C4-2B (cell line): ENCODE results near the gene TMC2.

Experiments
- H3K27ac ChIP-seq: fragments of 450-650 bp; 2 replicates; pipeline ENCODE4 v1.5.1; 2017
- ZFX ChIP-seq: fragments of 450-650 bp; IDR thresholded peaks from 2 replicates; pipeline ENCODE4 v1.6.1; 2017
- TF ChIP-seq, protein P1 (sequence below): fragments of 450-650 bp; conservative IDR thresholded peaks from 2 replicates; pipeline ENCODE4 v1.5.1; 2017; ENCODE audit warnings: mild to moderate bottlenecking

TMC2 gene

DNA sequence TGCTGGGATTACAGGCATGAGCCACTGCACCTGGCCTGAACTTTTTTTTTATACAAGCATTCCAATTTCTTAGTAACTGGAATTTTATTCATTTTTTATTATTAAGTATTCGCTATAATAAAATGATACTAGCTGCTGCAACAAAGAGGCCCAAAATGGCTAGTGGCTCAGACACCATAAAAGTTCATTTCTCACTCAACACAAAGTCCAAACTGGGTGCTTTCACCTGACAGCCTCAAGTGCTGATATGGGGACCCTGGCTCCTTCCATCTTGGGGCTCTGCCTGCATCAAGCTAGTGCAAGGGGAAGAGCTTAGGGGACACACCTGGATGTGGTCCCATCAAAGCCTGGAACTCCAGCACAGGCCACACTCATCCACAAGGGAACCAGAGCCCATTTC, 103.9 kb downstream of the TMC2 start:
- H3K27ac ChIP-seq, result no peak overlapping the region
- no peak for TF ChIP-seq ZFX
- TF ChIP-seq, protein P1, sequence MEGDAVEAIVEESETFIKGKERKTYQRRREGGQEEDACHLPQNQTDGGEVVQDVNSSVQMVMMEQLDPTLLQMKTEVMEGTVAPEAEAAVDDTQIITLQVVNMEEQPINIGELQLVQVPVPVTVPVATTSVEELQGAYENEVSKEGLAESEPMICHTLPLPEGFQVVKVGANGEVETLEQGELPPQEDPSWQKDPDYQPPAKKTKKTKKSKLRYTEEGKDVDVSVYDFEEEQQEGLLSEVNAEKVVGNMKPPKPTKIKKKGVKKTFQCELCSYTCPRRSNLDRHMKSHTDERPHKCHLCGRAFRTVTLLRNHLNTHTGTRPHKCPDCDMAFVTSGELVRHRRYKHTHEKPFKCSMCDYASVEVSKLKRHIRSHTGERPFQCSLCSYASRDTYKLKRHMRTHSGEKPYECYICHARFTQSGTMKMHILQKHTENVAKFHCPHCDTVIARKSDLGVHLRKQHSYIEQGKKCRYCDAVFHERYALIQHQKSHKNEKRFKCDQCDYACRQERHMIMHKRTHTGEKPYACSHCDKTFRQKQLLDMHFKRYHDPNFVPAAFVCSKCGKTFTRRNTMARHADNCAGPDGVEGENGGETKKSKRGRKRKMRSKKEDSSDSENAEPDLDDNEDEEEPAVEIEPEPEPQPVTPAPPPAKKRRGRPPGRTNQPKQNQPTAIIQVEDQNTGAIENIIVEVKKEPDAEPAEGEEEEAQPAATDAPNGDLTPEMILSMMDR, result no peak

DNA sequence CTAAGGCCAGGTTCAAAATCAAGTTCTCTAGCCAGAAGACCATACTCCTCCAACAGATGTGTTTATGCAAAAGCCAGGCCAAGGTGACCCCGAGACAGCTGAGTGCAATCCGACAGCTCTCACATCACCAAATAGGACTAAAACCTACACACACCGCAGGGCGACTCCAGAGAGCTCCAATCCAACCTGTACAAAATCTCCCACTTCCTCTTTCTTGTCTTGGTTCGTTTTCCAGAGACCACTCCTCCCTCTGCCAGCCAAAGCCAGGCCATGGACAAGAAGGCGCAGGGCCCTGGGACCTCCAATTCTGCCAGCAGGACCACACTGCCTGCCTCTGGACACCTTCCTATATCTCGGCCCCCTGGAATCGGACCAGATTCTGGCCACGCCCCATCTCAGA, 104.5 kb downstream of the TMC2 start:
- TF ChIP-seq ZFX, result no peak
- TF ChIP-seq, protein P1, result no peak
- H3K27ac ChIP-seq, result no peak overlapping the region

DNA sequence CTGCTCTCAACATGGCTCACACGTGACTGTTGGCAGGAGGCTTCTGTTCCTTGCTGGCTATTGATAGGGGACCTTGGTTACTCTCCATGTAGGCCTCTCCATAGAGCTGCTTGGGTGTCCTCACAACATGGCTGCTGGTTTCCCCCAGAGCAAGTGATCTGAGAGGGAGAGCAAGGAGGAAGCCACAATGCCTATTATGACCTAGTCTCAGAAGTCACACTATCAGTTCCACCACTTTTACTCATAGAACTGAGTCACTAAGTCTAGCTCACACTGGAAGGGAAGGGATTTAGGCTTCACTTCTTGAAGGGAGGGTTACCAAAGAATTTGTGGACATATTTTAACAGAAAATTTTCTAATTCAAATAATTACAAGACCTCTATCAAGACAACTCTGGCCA, 107.3 kb downstream of the TMC2 start:
- TF ChIP-seq, protein P1, result no peak
- TF ChIP-seq ZFX, result no peak
- no peak overlapping the region for H3K27ac ChIP-seq

DNA sequence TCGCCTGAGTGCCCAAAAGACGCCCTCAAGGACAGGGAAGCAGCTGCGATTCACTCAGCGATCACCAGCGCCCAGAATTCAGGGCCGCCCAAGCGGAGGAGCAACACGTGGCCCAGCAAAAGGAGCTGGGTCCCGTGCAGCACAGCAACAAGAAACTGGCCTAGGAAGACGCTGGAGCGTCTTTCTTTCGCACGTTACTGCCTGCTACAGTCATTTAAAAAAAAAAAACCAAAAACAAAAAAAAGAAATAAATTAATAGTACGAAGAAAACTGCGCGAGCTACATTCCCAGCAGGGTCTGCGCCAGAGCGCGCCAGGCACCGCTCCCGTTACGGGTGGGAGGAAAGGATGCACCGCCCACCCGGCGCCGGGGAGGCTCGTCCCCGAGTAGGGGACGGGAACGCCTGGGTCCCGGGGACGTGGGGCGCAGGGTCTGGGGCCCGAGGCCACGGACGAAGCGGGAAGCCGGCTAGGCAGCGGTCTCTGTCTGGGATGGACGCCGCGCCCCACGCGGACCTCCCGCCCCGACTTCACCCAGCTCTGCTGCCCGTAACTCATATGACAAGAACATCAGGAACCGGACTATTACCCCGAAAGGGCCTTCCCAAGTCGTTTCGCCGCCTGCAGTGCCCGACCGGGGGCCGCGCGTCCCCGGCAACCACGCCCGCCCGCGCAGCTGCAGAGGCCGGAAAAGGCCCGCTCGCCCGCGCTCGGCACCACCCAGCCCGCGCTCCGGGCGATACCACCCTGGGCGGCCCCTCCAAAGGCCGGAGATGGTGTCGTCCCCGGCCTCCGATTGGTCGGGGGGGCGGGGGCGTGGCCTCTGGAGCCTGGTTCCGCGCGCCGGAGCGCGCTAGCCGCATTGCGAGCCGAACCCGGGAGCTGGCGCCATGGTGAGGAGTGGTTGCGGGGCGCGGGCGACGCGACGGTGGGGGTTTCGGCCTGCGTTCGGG, 115.7 kb downstream of the TMC2 start, which contains the start of gene NOP56:
Gene NOP56 (plus strand): TSS at position 861 of the 952 bp plus-strand sequence. CDS start 29 bp downstream, at position 890.
- TF ChIP-seq, protein P1, result no peak
- TF ChIP-seq ZFX, result peak; percentile 66
- H3K27ac ChIP-seq, result peak within 1 kb of the TSS; percentile 95

DNA sequence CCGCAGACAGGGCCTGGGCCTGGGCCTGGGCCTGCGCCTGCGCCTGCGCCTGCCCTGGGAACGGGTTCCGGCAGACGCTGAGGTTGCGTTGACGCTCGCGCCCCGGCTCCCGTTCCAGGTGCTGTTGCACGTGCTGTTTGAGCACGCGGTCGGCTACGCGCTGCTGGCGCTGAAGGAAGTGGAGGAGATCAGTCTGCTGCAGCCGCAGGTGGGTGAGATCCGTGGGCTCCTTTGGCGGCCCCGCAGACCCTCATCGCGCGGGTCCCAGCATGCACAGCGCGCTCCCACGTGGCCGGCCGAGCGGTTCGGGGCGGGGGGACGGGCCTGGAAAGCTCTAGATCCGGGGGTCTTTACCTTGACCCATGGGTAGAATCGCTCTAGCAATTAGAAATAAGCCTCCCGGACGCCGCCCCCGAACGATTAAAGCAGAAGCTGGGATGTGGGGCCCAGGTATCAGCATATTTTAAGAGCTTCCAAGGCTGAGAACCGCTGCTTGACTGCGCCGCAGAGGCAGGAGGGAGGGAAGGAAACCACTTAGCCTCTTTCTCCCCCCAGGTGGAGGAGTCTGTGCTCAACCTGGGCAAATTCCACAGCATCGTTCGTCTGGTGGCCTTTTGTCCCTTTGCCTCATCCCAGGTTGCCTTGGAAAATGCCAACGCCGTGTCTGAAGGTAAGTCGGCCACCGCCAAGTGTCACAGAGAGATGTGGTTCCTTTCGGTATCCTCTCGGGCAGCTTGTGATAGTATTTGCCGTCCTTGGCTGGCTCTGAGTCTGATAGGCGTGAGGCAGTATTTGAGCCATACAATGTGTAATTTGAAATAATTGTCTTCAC, 116.6 kb downstream of the TMC2 start:
- peak overlapping the region; percentile 95 for H3K27ac ChIP-seq
- TF ChIP-seq ZFX, result peak; percentile 6; the same call in 1 of the 2 replicates
- TF ChIP-seq, protein P1, result no peak

DNA sequence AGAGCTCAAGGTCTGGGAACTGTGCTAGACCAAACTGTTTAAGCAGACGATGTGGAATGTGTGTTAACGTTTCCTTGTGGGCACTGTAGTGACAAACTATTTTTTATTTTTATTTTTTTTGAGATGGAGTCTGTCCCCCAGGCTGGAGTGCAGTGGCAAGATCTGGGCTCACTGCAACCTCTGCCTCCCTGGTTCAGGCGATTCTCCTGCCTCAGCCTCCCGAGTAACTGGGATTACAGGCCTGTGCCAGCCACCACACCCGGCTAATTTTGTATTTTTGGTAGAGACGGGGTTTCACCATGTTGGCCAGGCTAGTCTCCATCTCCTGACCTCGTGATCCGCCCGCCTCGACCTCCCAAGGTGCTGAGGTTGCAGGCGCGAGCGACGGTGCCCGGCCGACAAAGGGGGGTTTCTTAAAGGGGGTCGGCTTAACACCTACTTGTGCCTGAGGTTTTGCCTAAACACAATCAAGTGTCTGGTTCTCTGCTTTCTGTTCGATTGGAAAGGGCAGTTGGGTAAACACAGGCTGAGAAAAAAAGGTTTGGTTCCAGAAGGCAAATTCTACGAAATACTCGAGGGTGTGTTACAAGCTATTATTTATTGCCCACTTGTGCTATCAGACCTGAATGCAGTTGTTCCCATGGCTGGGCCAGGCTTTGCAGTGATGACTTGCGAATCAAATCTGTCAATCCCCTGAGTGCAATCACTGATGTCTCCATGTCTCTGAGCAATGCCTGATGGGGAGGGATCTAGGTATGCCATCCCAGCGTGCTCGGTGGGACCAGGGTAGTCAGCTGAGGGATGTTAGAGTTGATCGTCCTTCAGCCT, 117.4 kb downstream of the TMC2 start:
- peak overlapping the region; percentile 95 for H3K27ac ChIP-seq
- TF ChIP-seq, protein P1, result no peak
- no peak for TF ChIP-seq ZFX
